PFSK-1 (cell line): ENCODE results near the gene ATXN1.

Experiments
- FOXP2 ChIP-seq: optimal IDR thresholded peaks from 2 replicates; pipeline ENCODE3; 2011; ENCODE audit warnings: borderline replicate concordance, control low read depth, inconsistent platforms; ENCODE audit not compliant: insufficient read depth; ENCODE audit errors: extremely low read length, extremely low read depth
- POLR2AphosphoS5 ChIP-seq: IDR thresholded peaks from 2 replicates; pipeline ENCODE4 v1.6.1; 2012; ENCODE audit warnings: low read depth, mild to moderate bottlenecking, control low read depth, low read length, moderate library complexity
- REST ChIP-seq, 2 experiments: IDR thresholded peaks; 2 replicates each; pipeline versions ENCODE4 v1.6.1 to v1.8.0; 2011 to 2012; ENCODE audit warnings: low read depth in 2 of 2, low read length in 2 of 2, control low read depth in 1 of 2, inconsistent platforms in 1 of 2, mild to moderate bottlenecking in 1 of 2, moderate library complexity in 1 of 2; ENCODE audit not compliant: insufficient read depth in 1 of 2
- SIN3A ChIP-seq: IDR thresholded peaks from 2 replicates; pipeline ENCODE4 v1.6.1; 2012; ENCODE audit warnings: mild to moderate bottlenecking, low read length, moderate library complexity, borderline replicate concordance; ENCODE audit not compliant: insufficient read depth
- TAF1 ChIP-seq: IDR thresholded peaks from 2 replicates; pipeline ENCODE4 v1.6.1; 2012; ENCODE audit warnings: low read length, control low read depth, borderline replicate concordance; ENCODE audit not compliant: insufficient read depth

Gene ATXN1

DNA sequence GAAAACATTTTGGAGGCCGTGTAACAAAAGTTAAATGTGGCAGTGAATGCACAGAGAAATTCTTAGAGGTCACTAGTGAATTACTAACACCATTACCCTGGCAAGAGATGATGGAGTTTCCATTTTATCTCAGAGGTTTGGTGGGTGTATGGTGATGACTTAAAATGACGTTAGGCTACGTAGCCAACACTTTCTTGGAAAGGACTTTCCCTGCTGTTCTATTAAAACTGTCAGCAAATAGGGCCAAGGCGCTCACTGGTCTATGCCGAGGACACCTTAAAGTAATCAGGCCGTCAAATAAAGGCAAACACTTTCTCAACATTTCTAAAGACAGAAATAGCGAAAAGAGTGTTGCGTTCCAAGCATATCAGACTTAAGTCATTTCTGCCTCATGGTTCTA lies 362.1 kb downstream of the ATXN1 start:
- TF ChIP-seq POLR2AphosphoS5 (no peak), FOXP2 (no peak), TAF1 (no peak), SIN3A (no peak), REST (IDR thresholded peaks at IDR 0.05; ENCODE audit: insufficient read depth in 1 of 2, low read depth in 2 of 2, low read length in 2 of 2) (no peak)

DNA sequence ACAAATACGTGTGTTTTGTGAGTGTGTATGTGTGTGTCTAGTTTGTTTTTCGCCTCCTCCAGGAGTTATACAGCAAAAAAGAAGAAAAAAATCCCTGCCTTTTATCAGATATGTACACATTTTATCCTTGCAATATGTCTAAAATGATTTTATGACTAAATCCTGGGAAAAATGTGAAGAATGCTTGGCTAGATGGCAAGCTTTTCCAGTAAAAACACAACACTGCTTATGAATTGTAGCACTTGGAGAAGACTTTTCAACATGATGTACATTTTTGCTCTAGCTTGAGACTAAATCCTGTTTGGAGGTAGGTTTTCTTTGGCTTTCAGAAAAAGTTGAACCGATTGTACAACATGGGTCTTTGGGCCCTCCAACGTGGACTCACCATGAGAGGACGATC lies 362.7 kb downstream of the ATXN1 start:
- TF ChIP-seq FOXP2 (no peak), REST (IDR thresholded peaks at IDR 0.05; ENCODE audit: insufficient read depth in 1 of 2, low read depth in 2 of 2, low read length in 2 of 2) (no peak), POLR2AphosphoS5 (no peak), SIN3A (no peak), TAF1 (no peak)

DNA sequence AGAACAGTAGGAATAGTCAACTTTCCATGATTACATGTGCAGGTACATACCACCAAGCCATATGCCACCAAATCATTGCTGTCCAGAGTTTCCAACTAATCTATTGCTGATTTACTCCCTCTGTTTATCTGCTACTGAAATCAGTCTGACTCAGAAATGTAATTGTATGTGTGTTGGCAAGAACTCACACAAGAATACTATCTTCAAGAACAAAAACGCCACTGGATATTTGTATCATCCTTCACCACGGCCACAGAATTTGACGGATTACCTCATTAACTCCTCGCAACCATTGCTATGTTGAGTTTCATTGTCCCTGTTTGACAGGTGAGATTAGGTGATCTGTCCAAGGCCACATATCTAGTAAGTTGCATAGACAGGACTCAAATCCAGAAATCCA lies 363.6 kb downstream of the ATXN1 start:
- TF ChIP-seq SIN3A, result no peak

DNA sequence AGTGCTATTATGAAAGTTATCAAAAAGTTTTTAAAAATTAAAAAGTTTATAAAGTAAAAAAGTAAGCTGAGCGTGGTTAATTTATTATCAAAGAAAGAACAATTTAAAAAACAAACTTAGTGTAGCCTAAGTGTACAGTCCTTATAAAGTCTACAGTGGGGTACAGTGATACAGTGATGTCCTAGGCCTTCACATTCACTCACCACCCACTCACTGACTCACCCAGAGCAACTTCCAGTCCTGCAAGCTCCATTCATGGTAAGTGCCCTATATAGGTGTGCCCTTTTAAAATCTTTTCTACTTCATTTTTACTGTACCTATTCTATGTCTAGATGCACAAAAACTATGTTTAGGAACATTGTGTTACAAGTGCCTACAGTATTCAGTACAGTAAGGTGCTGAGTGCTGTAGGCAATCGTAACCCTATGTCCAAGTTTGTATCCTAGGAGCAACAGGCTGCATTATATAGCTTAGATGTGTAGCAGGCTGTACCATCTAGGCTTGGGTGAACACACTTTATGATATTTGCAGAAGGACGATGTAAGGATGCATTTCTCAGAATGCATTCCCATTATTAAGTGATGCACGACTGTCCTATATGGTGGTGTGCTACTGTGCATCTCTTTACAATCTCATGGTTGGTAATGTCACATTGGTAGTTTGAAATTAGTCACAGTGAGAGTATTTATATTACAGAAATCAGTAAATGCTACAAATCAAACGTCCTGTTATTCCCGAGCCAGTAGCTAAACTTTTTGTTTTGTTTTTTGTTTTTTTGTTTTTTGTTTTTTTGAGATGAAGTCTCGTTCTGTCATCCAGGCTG lies 364.6 kb downstream of the ATXN1 start:
- TF ChIP-seq SIN3A, result no peak
- no peak for TF ChIP-seq TAF1
- TF ChIP-seq REST (IDR thresholded peaks at IDR 0.05; ENCODE audit: insufficient read depth in 1 of 2, low read depth in 2 of 2, low read length in 2 of 2), result no peak
- no peak for TF ChIP-seq POLR2AphosphoS5
- TF ChIP-seq FOXP2, result no peak

DNA sequence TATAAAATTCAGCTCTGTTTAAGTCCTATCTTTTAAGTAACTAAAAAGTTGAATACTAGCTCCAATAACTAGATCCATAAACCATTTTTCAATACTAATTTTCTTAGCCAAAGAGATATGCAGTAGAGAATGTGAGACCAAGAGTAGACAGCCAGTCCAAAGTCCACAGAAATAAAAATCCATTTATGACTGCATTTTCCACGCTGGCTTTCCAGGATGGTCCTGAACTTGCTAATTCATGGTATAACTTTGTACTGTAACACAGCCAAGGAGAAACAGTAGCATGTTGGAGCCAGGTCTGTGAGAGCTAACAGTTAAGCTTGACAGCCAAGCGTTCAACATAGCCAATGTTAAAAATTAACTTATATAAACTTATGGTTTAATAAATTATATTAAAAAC lies 366.6 kb downstream of the ATXN1 start:
- TF ChIP-seq TAF1, result no peak
- no peak for TF ChIP-seq REST (IDR thresholded peaks at IDR 0.05; ENCODE audit: insufficient read depth in 1 of 2, low read depth in 2 of 2, low read length in 2 of 2)
- no peak for TF ChIP-seq POLR2AphosphoS5

- TF ChIP-seq POLR2AphosphoS5, result no peak
- no peak for TF ChIP-seq SIN3A
- no peak for TF ChIP-seq TAF1
- no peak for TF ChIP-seq FOXP2
- no peak for TF ChIP-seq REST (IDR thresholded peaks at IDR 0.05; ENCODE audit: insufficient read depth in 1 of 2, low read depth in 2 of 2, low read length in 2 of 2)
Observed at GRCh38 chr6:16393326-16393725, 367.9 kb downstream of the ATXN1 start.
